Erythroblast (primary cell): Measurements from ENCODE around the gene MCM9.
A peak's percentile ranks its signal among the peaks of the same experiment; 100 is the strongest.

Source experiments
- GATA1 ChIP-seq: IDR thresholded peaks from 2 replicates; pipeline ENCODE4 v1.6.1; 2011; ENCODE audit warnings: low read depth, mild to moderate bottlenecking, control low read depth, low read length, moderate library complexity
- POLR2A ChIP-seq: IDR thresholded peaks from 2 replicates; pipeline ENCODE4 v1.6.1; 2011; ENCODE audit warnings: mild to moderate bottlenecking, low read length

GRCh38 chr6:118893807-118894424, 41.0 kb downstream of the MCM9 start, which contains the start of gene ASF1A:
- peak; percentile 97 for TF ChIP-seq POLR2A
- no peak for TF ChIP-seq GATA1
